ENCODE measurements around the gene CIB1. TPM values are rescaled to one million over a fixed set of nuclear protein-coding genes. Genes with fewer than 3 reads are reported as not detected.

CIB1 gene
- total and polyA plus RNA-seq, 2 of the 8 experiments (the other 6 are each of a cell fraction or from before 2014, with no cell fraction given): 26.0 to 63.5 TPM

DNA sequence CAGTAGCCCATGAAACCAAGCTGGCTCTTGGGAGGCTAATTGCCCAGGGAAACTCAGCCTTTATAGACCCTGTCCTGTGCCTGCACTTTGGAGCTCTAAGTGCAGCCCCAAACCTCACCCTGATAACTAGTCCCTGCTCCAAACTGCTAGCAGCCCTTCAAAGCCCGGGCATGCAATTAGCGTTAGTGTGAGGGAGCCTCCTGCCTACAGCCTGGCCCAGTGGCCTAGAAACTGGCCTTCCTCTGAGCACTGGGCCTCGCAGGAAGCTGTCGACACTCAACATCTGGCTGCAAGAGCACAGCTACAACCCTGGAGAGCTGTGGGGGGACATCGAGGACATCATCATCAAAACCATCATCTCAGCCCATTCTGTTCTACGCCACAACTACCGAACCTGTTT, 24.0 kb upstream of the CIB1 start:
- H4K91ac ChIP-seq (replicated peaks; ENCODE audit: insufficient read length, low read length): no peak overlapping the region
- H3K4me2 ChIP-seq (ENCODE audit: insufficient read depth in 1 of 2, low read depth in 2 of 2, low read length in 2 of 2): no peak overlapping the region
- H3K27me3 ChIP-seq (replicated peaks in 1 of 4; ENCODE audit: control insufficient read depth in 3 of 4, extremely low read depth in 1 of 4, insufficient read depth in 3 of 4, low read length in 3 of 4): no peaks in the 10 kb centered on the region
- H3K9ac ChIP-seq (replicated peaks in 1 of 4; ENCODE audit: extremely low read depth in 1 of 4, low read depth in 3 of 4, low read length in 3 of 4): no peak overlapping the region
- H3K9me3 ChIP-seq (ENCODE audit: insufficient read depth in 2 of 2, low read depth in 1 of 2, low read length in 1 of 2): no peaks in the 10 kb centered on the region
- FAIRE-seq (no peak), DNase-seq (ENCODE audit: low read depth in 1 of 2, low spot score in 2 of 2) (no peak)
- no peaks in the 10 kb centered on the region for H3K79me2 ChIP-seq (ENCODE audit: control insufficient read depth in 1 of 2, insufficient read depth in 2 of 2, low read length in 2 of 2)
- H2BK20ac ChIP-seq (ENCODE audit: low read length): no peak overlapping the region
- WGBS, 2 experiments (ENCODE audit: extremely low coverage in 1 of 2, insufficient coverage in 1 of 2, insufficient read length in 1 of 2, insufficient replicate concordance in 2 of 2, low coverage in 1 of 2, low lambda C conversion rate in 2 of 2, missing lambda C conversion rate in 1 of 2): 93% methylated on average over 7 of the region's 7 CpGs; no CpG with 5 or more reads in 1 of the 2 experiments
- H3K23me2 ChIP-seq (ENCODE audit: low read depth, low read length): no peaks in the 10 kb centered on the region
- no peak overlapping the region for H3K23ac ChIP-seq (ENCODE audit: insufficient read length)
- no peak for TF ChIP-seq EGR1 (IDR thresholded peaks at IDR 0.05; ENCODE audit: borderline replicate concordance, low read depth, low read length)
- no peak for TF ChIP-seq SRF (IDR thresholded peaks at IDR 0.05; ENCODE audit: low read depth, low read length)
- no peak for TF ChIP-seq SAP30 (IDR thresholded peaks at IDR 0.05; ENCODE audit: insufficient read depth, insufficient replicate concordance, low read length)
- TF ChIP-seq NANOG (IDR thresholded peaks at IDR 0.05; ENCODE audit: insufficient read depth, low read depth, low read length, poor library complexity, severe bottlenecking): no peak
- TF ChIP-seq BRCA1 (IDR thresholded peaks at IDR 0.05; ENCODE audit: low read depth, low read length): no peak
- TF ChIP-seq ASH2L (IDR thresholded peaks at IDR 0.05; ENCODE audit: low read length): no peak
- no peak for TF ChIP-seq KDM4A (IDR thresholded peaks at IDR 0.05; ENCODE audit: low read depth, low read length, severe bottlenecking)
- TF ChIP-seq TAF1 (IDR thresholded peaks at IDR 0.05; ENCODE audit: low read depth, low read length): no peak
- no peak for TF ChIP-seq YY1 (IDR thresholded peaks at IDR 0.05; ENCODE audit: low read depth, low read length)
- TF ChIP-seq EZH2 (IDR thresholded peaks at IDR 0.05; ENCODE audit: low read depth, low read length, severe bottlenecking): no peak
- TF ChIP-seq SIRT6 (IDR thresholded peaks at IDR 0.05; ENCODE audit: low read length): no peak
- no peak overlapping the region for H2BK15ac ChIP-seq (ENCODE audit: low read length)
- no peak overlapping the region for H4K8ac ChIP-seq (ENCODE audit: extremely low read depth, insufficient read depth, low read length)
- no peaks in the 10 kb centered on the region for H3K79me1 ChIP-seq (ENCODE audit: low read depth, low read length)
- no peak overlapping the region for H3K27ac ChIP-seq (ENCODE audit: low read depth, low read length)
- H3K18ac ChIP-seq (ENCODE audit: extremely low read depth, low read length): no peak overlapping the region
- H3K36me3 ChIP-seq (ENCODE audit: control insufficient read depth in 2 of 4, insufficient read depth in 4 of 4, low read length in 3 of 4): no peaks in the 10 kb centered on the region
- H2BK12ac ChIP-seq (ENCODE audit: low read depth, low read length): no peak overlapping the region
- H2BK120ac ChIP-seq (replicated peaks; ENCODE audit: low read depth, low read length): no peak overlapping the region
- H3K56ac ChIP-seq (replicated peaks; ENCODE audit: insufficient read length, low read depth, low read length): no peak overlapping the region
- H4K20me1 ChIP-seq (replicated peaks in 1 of 2; ENCODE audit: control insufficient read depth in 1 of 2, insufficient read depth in 2 of 2, low read length in 2 of 2): no peaks in the 10 kb centered on the region
- 0 out of 2 replicates have a peak overlapping the region, but pooled peaks have one; percentile 9 for H2BK5ac ChIP-seq (ENCODE audit: low read depth, low read length)
- ChIA-PET POLR2A (ENCODE audit: partially characterized antibody) (interaction anchor here (0.5 to 1.3 kb wide), 3 partner anchors 8 to 1418 kb away, joined by 3 to 4 read pairs (median 4); partner anchors contain the start of gene NGRN), CTCF (ENCODE audit: partially characterized antibody) (interaction anchor here (0.7 to 2.0 kb wide), 4 partner anchors 10 to 29 kb away, joined by 3 to 8 read pairs (median 4); no protein-coding TSS in a partner anchor)
- no peak overlapping the region for H2AFZ ChIP-seq (ENCODE audit: low read length)
- no peak overlapping the region for H4K5ac ChIP-seq (ENCODE audit: insufficient read length, low read depth, low read length)
- H2AK5ac ChIP-seq (ENCODE audit: low read depth, low read length): no peak overlapping the region
- H3K4me3 ChIP-seq (ENCODE audit: extremely low read depth in 1 of 4, insufficient read depth in 2 of 4, low read depth in 3 of 4, low read length in 4 of 4): no peak overlapping the region
- no peak overlapping the region for H3K4ac ChIP-seq (replicated peaks; ENCODE audit: insufficient read length, low read depth, low read length)
- H3K4me1 ChIP-seq (replicated peaks in 1 of 4; ENCODE audit: control insufficient read depth in 3 of 4, insufficient read depth in 4 of 4, low read length in 3 of 4): no peaks in the 10 kb centered on the region
- no peak overlapping the region for H3K14ac ChIP-seq (ENCODE audit: insufficient read length)
